ENCODE measurements around the gene BEST3. TPM values are rescaled to one million over a fixed set of nuclear protein-coding genes. Genes with fewer than 3 reads are reported as not detected.

Gene BEST3
- total RNA-seq, 1 experiment from 2014 or later = not detected

- no peaks in the 10 kb centered on the region for H3K36me3 Mint-ChIP-seq
- H3K4me3 Mint-ChIP-seq = no peak overlapping the region
- ChIA-PET POLR2A (no interaction called here), CTCF (interaction anchor here (0.6 kb wide), 1 partner anchor 52 kb away, joined by 3 read pairs; no protein-coding TSS in a partner anchor)
- peaks cover 51% of the 10 kb centered on the region for H3K4me1 Mint-ChIP-seq
- ATAC-seq (no peak), DNase-seq (ENCODE audit: low spot score) (no peak)
- H3K27me3 Mint-ChIP-seq (ENCODE audit: low read depth) = no peaks in the 10 kb centered on the region
- TF ChIP-seq KAT7 (CRISPR knock-in tag; IDR thresholded peaks at IDR 0.05; ENCODE audit: borderline replicate concordance) = no peak
- no peak for TF ChIP-seq JUN (CRISPR knock-in tag; IDR thresholded peaks at IDR 0.05)
- TF ChIP-seq TEAD1 (CRISPR knock-in tag; IDR thresholded peaks at IDR 0.05) = no peak
- no peak for TF ChIP-seq CREB1 (CRISPR knock-in tag; IDR thresholded peaks at IDR 0.05)
- TF ChIP-seq AFF4 (CRISPR knock-in tag; IDR thresholded peaks at IDR 0.05; ENCODE audit: borderline replicate concordance) = no peak
- no peak for TF ChIP-seq ZBTB43 (CRISPR knock-in tag; IDR thresholded peaks at IDR 0.05)
- TF ChIP-seq GTF2I (CRISPR knock-in tag; conservative IDR thresholded peaks at IDR 0.05) = no peak
- TF ChIP-seq ESRRA (CRISPR knock-in tag; IDR thresholded peaks at IDR 0.05; ENCODE audit: borderline replicate concordance) = no peak
- TF ChIP-seq AR (CRISPR knock-in tag; IDR thresholded peaks at IDR 0.05) = no peak
- TF ChIP-seq ZNF232 (CRISPR knock-in tag; IDR thresholded peaks at IDR 0.05) = no peak
- TF ChIP-seq FOXK1 (CRISPR knock-in tag; IDR thresholded peaks at IDR 0.05) = no peak
- no peak for TF ChIP-seq IRF1 (CRISPR knock-in tag; IDR thresholded peaks at IDR 0.05)
- TF ChIP-seq CBFB (CRISPR knock-in tag; IDR thresholded peaks at IDR 0.05; ENCODE audit: low read depth) = no peak
- no peak for TF ChIP-seq ATF6 (CRISPR knock-in tag; IDR thresholded peaks at IDR 0.05)
- no peak for TF ChIP-seq EMX1 (CRISPR knock-in tag; IDR thresholded peaks at IDR 0.05)
- TF ChIP-seq FOXP4 (CRISPR knock-in tag; IDR thresholded peaks at IDR 0.05) = no peak
- no peak for TF ChIP-seq SOX15 (CRISPR knock-in tag; IDR thresholded peaks at IDR 0.05)
- no peak overlapping the region; the same call in 1 of the 2 replicates for H3K27ac Mint-ChIP-seq
- H3K9me3 Mint-ChIP-seq = no peaks in the 10 kb centered on the region; the same call in 1 of the 2 replicates
Measured at GRCh38 chr12:69687390-69687789, 11.7 kb downstream of the BEST3 start.

Data from WTC11 (cell line).